GM21576 (cell line): ENCODE measurements around the gene C11orf97.
"Not testable (repeated sequence)": the region's sequence is repeated elsewhere in the genome, so short reads cannot be mapped to it uniquely, and the experiment has no call there.

Experiments used
- ATAC-seq: cut with Tn5 transposase; IDR thresholded peaks from one replicate; pipeline ENCODE4 v1.9.1; 2021; ENCODE audit warnings: mild to moderate bottlenecking, moderate library complexity; ENCODE audit not compliant: unreplicated experiment

Gene C11orf97

DNA sequence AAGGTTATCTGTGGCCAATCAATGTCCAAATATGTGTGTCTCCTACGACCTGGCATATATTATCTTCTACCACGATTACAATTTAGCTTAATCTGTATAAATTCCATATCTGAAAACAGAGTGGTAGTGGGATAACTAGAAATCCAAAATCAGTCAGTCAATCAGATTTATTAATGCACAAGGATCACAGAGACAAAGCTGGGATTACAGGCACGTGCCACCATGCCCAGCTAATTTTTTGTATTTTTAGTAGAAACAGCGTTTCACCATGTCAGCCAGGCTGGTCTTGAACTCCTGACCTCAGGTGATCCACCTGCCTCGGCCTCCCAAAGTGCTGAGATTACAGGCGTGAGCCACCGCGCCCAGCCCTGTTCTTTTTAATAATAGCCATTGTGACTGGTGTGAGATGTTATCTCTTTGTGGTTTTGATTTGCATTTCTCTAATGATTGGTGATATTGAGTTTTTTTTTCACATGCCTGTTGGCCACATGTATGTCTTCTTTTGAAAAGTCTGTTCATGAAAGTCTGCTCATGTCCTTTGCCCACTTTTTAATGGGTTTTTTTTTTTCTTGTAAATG lies 43.6 kb downstream of the C11orf97 start:
- ATAC-seq: not testable (repeated sequence)

GRCh38 chr11:94557421-94557820 lies 45.2 kb downstream of the C11orf97 start:
- no peak for ATAC-seq

GRCh38 chr11:94557992-94558391 lies 45.7 kb downstream of the C11orf97 start:
- ATAC-seq: no peak

DNA sequence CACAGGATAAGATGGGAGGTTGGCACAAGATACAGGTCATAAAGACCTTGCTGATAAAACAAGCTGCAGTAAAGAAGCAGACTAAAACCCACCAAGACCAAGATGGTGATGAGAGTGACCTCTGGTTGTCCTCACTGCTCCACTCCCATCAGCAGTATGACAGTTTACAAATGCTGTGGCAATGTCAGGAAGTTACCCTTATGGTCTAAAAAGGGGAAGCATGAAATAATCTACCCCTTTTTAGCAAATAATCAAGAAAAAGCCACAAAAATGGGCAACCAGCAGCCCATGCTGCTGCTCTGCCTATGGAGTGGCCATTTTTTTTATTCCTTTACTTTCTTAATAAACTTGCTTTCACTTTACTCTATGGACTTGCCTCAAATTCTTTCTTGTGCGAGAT lies 46.2 kb downstream of the C11orf97 start:
- ATAC-seq: no peak

DNA sequence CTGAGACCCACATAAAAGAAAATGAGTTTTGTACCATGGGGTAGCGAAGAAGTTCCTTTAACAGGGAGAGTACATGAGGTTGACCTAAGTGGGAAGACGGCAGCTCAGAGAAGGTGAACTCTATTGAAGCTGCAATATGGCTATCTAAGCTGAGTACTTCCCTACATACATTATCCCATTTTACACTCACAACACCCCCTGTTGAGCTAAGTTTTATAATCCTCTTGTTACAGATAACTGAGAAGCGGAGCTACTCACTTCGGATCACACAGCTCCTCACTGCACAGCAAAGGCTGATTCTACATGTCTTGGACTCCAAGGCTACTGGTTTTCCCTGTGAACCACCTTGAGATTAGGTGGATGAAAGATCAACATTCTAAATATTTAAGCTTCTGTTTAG lies 46.7 kb downstream of the C11orf97 start:
- no peak for ATAC-seq

DNA sequence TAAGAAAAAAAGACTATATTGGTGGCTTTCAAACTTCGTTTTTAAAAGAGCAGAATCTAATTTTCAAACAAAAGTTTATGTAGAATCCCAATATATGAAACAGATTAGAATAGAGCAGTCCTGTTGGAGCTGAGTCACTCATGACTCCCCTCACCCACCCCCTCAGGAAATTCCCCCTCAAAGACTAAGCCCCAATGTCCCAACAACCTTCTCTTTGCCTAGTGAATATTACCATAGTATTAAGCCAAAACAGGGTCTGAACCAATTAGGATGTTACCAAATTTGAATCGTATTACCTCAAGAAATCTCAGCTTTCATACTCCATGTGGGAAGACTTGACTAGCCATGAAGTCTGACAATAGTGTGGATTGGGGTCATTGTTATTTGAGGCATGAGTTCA lies 47.1 kb downstream of the C11orf97 start:
- no peak for ATAC-seq

DNA sequence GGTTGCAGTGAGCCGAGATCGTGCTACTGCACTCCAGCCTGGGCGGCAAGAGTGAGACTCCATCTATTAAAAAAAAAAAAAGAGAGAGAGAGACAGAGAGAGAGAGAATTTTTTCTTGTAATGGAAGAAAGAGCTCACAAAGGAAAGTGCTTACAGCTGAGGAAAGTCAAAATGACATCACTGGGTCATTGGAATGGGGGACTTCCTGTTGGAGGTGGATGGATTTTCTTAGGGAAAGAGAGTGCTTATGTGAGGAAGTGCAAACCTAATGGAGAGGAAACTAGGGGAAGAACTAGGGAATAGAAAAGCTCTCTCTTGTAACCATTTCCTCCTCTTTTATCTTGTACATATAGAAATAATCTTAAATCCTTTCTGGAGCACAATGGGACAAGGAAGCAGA lies 48.6 kb downstream of the C11orf97 start:
- ATAC-seq: no peak

DNA sequence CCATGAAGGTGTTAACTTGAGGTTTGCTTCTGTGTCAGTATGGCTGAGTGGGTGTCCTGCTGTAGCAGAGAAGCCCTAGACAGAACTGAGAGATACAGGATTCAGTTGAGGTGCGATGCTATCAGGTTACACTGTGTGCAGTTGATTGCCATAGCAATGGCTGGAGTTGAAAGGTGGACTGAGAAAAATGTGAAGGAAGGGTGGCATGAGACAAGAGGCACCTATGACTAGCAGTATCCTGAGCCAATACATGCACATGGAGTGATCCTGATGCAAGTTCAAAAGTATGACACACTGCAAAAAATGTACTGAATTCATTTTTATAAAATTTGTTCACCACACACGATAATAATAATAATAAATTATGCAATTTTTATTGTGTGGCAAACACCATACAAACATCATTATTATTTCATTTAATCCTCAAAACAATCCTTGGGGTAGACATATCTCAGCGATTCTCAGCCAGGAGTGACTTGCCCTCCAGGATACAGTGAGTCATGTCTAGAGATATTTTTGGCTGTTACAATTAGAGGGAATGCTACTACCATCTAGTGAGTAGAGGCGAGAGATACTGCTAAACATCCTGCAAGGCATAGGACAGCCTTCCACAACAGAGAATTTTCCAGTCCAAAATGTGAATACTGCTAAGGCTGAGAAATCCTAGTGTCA lies 51.1 kb downstream of the C11orf97 start:
- no peak for ATAC-seq

DNA sequence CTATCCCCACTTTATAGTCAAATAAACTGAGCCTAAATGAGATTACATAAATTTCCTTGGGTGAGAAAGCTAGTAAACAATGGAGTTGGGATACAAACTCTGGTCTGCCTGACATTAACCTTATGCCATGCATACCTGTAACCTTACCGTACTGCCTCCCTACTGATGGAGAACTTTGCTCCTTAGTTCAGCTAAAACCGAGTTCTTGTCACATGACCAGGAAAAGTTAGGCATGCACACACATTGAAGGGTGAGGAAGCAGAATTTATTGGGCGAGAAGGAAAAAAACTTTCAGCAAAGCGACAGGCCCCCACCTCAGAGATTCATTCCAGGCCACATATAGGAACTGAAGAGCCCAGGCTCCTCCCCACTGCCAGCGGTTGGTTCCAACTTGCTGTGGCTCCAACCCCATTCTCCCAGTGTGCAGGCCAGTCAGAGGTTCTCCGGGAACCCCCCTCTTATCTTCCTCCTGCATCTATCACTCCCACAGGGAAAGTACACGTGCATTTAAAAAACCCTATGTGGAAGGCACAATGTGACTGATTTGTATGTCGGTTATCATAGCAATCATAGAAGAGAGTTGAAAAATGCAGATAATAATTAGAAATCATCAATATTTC lies 51.7 kb downstream of the C11orf97 start:
- ATAC-seq: no peak

DNA sequence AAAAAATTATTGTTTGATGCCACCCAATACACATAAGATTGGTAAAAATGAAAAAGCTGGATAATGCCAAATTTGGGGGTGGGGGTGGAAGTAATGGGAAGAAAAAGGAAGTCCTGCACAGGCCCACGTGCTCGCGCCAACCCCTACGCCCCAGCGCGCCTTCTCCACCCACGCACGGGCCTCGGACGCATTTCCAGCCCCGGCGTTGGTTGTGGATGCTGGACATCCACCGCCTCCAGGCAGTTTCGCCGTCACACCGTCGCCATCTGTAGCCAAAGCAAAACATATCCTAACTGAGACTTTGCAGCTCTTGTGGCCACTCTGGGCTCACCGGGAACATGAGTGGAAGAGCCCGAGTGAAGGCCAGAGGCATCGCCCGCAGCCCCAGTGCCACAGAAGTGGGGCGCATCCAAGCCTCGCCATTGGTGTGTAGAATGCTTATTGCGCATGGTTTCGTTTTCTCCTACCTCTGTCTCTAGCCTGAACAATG lies 55.0 kb downstream of the C11orf97 start, which contains the start of gene PIWIL4:
TSS of gene PIWIL4 (plus strand) at position 188 of the 490 bp plus-strand sequence. CDS start at position 339, 151 bp downstream.
- no peak for ATAC-seq

GRCh38 chr11:94568200-94568599 lies 55.9 kb downstream of the C11orf97 start:
- no peak for ATAC-seq

DNA sequence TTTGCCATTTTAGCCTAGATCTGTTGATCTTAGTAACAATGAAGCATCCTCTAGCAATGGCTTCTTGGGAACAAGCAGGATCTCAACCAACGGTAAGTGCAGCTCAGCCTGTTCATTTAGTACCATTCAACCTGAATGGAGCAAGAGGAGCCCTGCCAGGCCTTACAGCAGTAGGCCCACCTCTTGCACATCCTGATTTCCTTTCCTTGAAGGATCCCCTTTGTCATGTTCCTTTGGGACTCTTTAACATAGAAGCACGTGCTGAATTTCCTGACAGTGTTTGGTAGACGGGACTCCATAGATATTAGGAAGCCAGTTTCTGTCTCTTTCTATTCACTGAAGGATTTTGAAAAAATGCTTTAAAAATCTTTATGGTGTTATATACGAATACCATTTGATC lies 56.5 kb downstream of the C11orf97 start:
- ATAC-seq: no peak

DNA sequence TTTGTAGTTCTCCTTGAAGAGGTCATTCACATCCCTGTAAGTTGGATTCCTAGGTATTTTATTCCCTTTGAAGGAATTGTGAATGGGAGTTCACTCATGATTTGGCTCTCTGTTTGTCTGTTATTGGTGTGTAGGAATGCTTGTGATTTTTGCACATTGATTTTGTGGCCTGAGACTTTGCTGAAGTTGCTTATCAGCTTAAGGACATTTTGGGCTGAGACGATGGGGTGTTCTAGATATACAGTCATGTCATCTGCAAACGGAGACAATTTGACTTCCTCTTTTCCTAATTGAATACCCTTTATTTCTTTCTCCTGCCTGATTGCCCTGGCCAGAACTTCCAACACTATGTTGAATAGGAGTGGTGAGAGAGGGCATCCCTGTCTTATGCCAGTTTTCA lies 60.7 kb downstream of the C11orf97 start:
- ATAC-seq: not testable (repeated sequence)

GRCh38 chr11:94574193-94574961 lies 62.1 kb downstream of the C11orf97 start:
- no peak for ATAC-seq

DNA sequence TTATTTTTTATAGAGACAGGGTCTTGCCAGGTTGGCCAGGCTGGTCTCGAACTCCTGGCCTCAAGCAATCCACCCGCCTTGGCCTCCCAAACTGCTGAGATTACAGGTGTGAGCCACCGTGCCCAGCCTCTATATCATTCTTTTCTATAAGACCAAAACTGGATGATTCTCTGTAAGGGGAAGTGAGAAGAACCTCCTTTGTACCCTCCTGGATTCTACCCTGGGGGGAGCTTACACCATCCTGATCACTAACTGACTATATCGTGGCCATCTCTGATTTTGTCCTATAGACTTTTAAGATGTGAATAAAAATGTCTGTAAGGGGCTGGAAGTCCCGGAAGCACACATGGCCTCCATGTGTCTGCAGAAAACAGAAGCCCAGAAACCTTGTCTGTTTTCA lies 64.0 kb downstream of the C11orf97 start:
- ATAC-seq: no peak

DNA sequence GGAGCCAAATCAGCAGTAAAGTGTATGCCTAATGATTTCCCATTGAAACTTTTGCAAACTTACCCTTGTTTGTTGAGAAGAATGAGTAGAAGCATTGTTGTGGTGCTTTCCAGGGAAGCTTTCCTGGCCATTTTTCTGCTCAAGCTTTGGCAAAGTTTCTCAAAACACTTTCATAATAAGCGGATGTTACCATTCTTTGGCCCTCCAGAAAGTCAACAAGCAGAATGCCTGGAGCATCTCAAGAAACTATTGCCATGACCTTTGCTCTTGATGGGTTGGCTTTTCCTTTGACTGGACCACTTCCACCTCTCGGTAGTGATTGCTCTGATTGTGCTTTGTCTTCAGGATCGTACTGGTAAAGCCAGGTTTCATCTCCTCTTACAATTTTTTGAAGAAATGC lies 65.6 kb downstream of the C11orf97 start:
- ATAC-seq: no peak
